ENCODE measurements around the gene TMEM119.
"Not testable (repeated sequence)": the region's sequence is repeated elsewhere in the genome, so short reads cannot be mapped to it uniquely, and the experiment has no call there.

TMEM119 gene

GRCh38 chr12:108563136-108563803, 34.6 kb downstream of the TMEM119 start:
- DNase-seq, result peak; percentile 92

GRCh38 chr12:108562348-108563135, 35.3 kb downstream of the TMEM119 start, which contains the start of gene ISCU:
Gene ISCU (plus strand): TSS chr12:108562596. CDS start chr12:108562623, 27 bp downstream.
- DNase-seq, result peak; percentile 99

- no peak for DNase-seq
Observed at GRCh38 chr12:108561852-108562347, 36.0 kb downstream of the TMEM119 start.

GRCh38 chr12:108560752-108561719, 36.8 kb downstream of the TMEM119 start, which contains the start of gene SART3:
Gene SART3 (minus strand): TSS chr12:108561173. CDS start chr12:108561154, 19 bp downstream.
- peak; percentile 86 for DNase-seq

GRCh38 chr12:108560321-108560721, 37.6 kb downstream of the TMEM119 start:
- no peak for DNase-seq

- DNase-seq, result no peak
Observed at GRCh38 chr12:108559748-108560147, 38.1 kb downstream of the TMEM119 start.

GRCh38 chr12:108559007-108559655, 38.8 kb downstream of the TMEM119 start:
- peak; percentile 50 for DNase-seq

- DNase-seq, result not testable (repeated sequence)
Observed at GRCh38 chr12:108555383-108555782, 42.5 kb downstream of the TMEM119 start.

GRCh38 chr12:108553799-108554198, 44.1 kb downstream of the TMEM119 start:
- no peak for DNase-seq

- no peak for DNase-seq
Observed at GRCh38 chr12:108551535-108551934, 46.3 kb downstream of the TMEM119 start.

- no peak for DNase-seq
Observed at GRCh38 chr12:108548954-108549521, 48.8 kb downstream of the TMEM119 start.

- DNase-seq, result no peak
Observed at GRCh38 chr12:108547686-108548085, 50.2 kb downstream of the TMEM119 start.

- no peak for DNase-seq
Observed at GRCh38 chr12:108543652-108544051, 54.2 kb downstream of the TMEM119 start.

- no peak for DNase-seq
Observed at GRCh38 chr12:108542320-108542719, 55.6 kb downstream of the TMEM119 start.

All from activated CD4-positive, alpha-beta T cell treated with anti-CD3 and anti-CD28 coated beads for 48 hours (primary cell).